A549 (cell line): ENCODE results near the gene ALDH4A1. TPM values are rescaled to one million over a fixed set of nuclear protein-coding genes. Genes with fewer than 3 reads are reported as not detected.

Source experiments
- ATAC-seq, 2 experiments: fragments of 200-7000 bp in 1 of 2; fragments of >200 bp in 1 of 2; cut with Nextera tagmentation in 1 of 2; cut with Tn5 transposase in 1 of 2; 3 replicates each; pipeline versions ENCODE4 v1.8.0 to v1.9.1; 2018 to 2020; ENCODE audit warnings: mild to moderate bottlenecking in 1 of 2, moderate library complexity in 1 of 2
- CTCF ChIA-PET: fragments of 300-600 bp; sonication (Branson Sonifier 250); formaldehyde crosslinking; extraction: SDS; loops from one replicate; lab custom pipeline; 2021; ENCODE audit warnings: antibody characterized with exemption, inconsistent platforms; lab: Yijun Ruan, JAX
- POLR2A ChIA-PET: fragments of 350-600 bp; formaldehyde crosslinking; extraction: SDS; loops from one replicate; lab custom pipeline; 2021; ENCODE audit warnings: antibody characterized with exemption, inconsistent platforms; lab: Yijun Ruan, JAX
- DNase-seq, 2 experiments: peaks; one replicate each; pipeline versions ENCODE4 v3.0.0 to v3.0.0-alpha.2; 2011 to 2016; ENCODE audit warnings: low read depth in 1 of 2, low spot score in 1 of 2
- FAIRE-seq: peaks from 2 replicates; lab custom pipeline; 2011; peaks lifted over from hg19 to GRCh38; lab: Jason Lieb, UNC
- H3K27ac ChIP-seq, 2 experiments: fragments of >200 bp; sonication (Bioruptor Twin); formaldehyde crosslinking; 3 replicates each; pipeline ENCODE4 v1.5.1; 2016 to 2017
- H3K4me1 ChIP-seq: fragments of >200 bp; sonication (Bioruptor Twin); formaldehyde crosslinking; 3 replicates; pipeline ENCODE4 v1.6.1; 2016
- H3K4me2 ChIP-seq: fragments of >200 bp; sonication (Bioruptor Twin); formaldehyde crosslinking; 3 replicates; pipeline ENCODE4 v1.6.1; 2016
- H3K4me3 ChIP-seq: fragments of >200 bp; sonication (Bioruptor Twin); formaldehyde crosslinking; 3 replicates; pipeline ENCODE4 v1.5.1; 2016
- H3K9me3 ChIP-seq: fragments of >200 bp; sonication (Bioruptor Twin); formaldehyde crosslinking; 3 replicates; pipeline ENCODE4 v1.6.1; 2016
- ATOH8 ChIP-seq: fragments of 250-450 bp; sonication (Bioruptor Pico); IDR thresholded peaks from 2 replicates; pipeline ENCODE4 v1.5.0; 2020; ENCODE audit warnings: low read depth, mild to moderate bottlenecking, moderate library complexity
- BCL3 ChIP-seq: fragments of >200 bp; sonication (Bioruptor Twin); formaldehyde crosslinking; IDR thresholded peaks from 3 replicates; pipeline ENCODE4 v1.6.1; 2016
- BHLHE40 ChIP-seq: IDR thresholded peaks from 2 replicates; pipeline ENCODE4 v1.6.1; 2012; ENCODE audit warnings: low read depth, low read length, inconsistent platforms
- CEBPB ChIP-seq, 2 experiments: fragments of >200 bp in 1 of 2; sonication (Bioruptor Twin) in 1 of 2; formaldehyde crosslinking in 1 of 2; IDR thresholded peaks; 2 replicates each; pipeline ENCODE4 v1.6.1; 2012 to 2016
- CHD2 ChIP-seq: fragments of 150-350 bp; IDR thresholded peaks from 2 replicates; pipeline ENCODE4 v1.6.1; 2014; ENCODE audit warnings: low read length; ENCODE audit not compliant: partially characterized antibody
- CTCF ChIP-seq: fragments of >200 bp; sonication (Bioruptor Twin); formaldehyde crosslinking; IDR thresholded peaks from 3 replicates; pipeline ENCODE4 v1.5.1; 2016
- EHMT2 ChIP-seq: fragments of 200-600 bp; sonication (generic); IDR thresholded peaks from 2 replicates; pipeline ENCODE4 v1.6.1; 2016; ENCODE audit warnings: antibody characterized with exemption, low read depth, mild to moderate bottlenecking, moderate library complexity
- HDAC2 ChIP-seq: fragments of 200-600 bp; sonication (generic); IDR thresholded peaks from 2 replicates; pipeline ENCODE4 v1.6.1; 2016
- KDM1A ChIP-seq: fragments of 200-600 bp; sonication (generic); IDR thresholded peaks from 2 replicates; pipeline ENCODE4 v1.6.1; 2016; ENCODE audit warnings: low read depth, mild to moderate bottlenecking
- MAFK ChIP-seq: fragments of 450-650 bp; IDR thresholded peaks from 2 replicates; pipeline ENCODE4 v1.6.1; 2014; ENCODE audit not compliant: partially characterized antibody
- MAZ ChIP-seq: fragments of 150-350 bp; IDR thresholded peaks from 2 replicates; pipeline ENCODE4 v1.6.1; 2014; ENCODE audit warnings: antibody characterized with exemption, low read depth, low read length, borderline replicate concordance
- POLR2AphosphoS2 ChIP-seq: conservative IDR thresholded peaks from 2 replicates; pipeline ENCODE4 v1.6.1; 2012; ENCODE audit warnings: low read length, improper control_type of control experiment, inconsistent platforms
- RARB ChIP-seq: fragments of 250-450 bp; sonication (Bioruptor Pico); IDR thresholded peaks from 2 replicates; pipeline ENCODE4 v1.8.0; 2021; ENCODE audit warnings: mild to moderate bottlenecking, moderate library complexity
- TFCP2L1 ChIP-seq: fragments of 250-450 bp; sonication (Bioruptor Pico); IDR thresholded peaks from 2 replicates; pipeline ENCODE4 v1.5.0; 2021; ENCODE audit warnings: mild to moderate bottlenecking
- USF2 ChIP-seq: fragments of 450-650 bp; IDR thresholded peaks from 2 replicates; pipeline ENCODE4 v1.6.1; 2014; ENCODE audit warnings: antibody characterized with exemption
- WGBS: methylation state at CpG from one replicate; pipeline ENCODE4 v1.1.6; 2017; ENCODE audit errors: missing lambda C conversion rate; 5-methylcytosine and 5-hydroxymethylcytosine counted together
- polyA plus RNA-seq, 4 experiments: library from polyadenylated mRNA; depleted of rRNA in 3 of 4; stranded (reverse); fragments of >200 nt; fragmentation: RNase III in 1 of 4; extraction: RNeasy Plus Mini Kit Qiagen cat#74134 plus additional on column Dnase treatment in 1 of 4; gene quantifications; 2 replicates in 3 of 4; 3 replicates in 1 of 4; pipeline ENCODE4 v1.2.3, GENCODE V29; 2011 to 2017

Gene ALDH4A1
- polyA plus RNA-seq, 2 of the 4 experiments (the other 2 are of a cell fraction): 9.4 to 15.4 TPM

GRCh38 chr1:18856435-18856834, 45.9 kb downstream of the ALDH4A1 start (continued):
- TF ChIP-seq CHD2: no peak
- no peak for TF ChIP-seq CEBPB (IDR thresholded peaks at IDR 0.05)
- TF ChIP-seq KDM1A: no peak

GRCh38 chr1:18855573-18855972, 46.8 kb downstream of the ALDH4A1 start:
- DNase-seq (no peak), FAIRE-seq (no peak), ATAC-seq (peak in 1 of 2 experiments; percentile 37; a peak in 1 of 6 replicates)

GRCh38 chr1:18854331-18855025, 47.9 kb downstream of the ALDH4A1 start:
- H3K4me1 ChIP-seq: no peaks in the 10 kb centered on the region
- 64% methylated on average over 28 of the region's 49 CpGs for WGBS
- FAIRE-seq: no peak

More at GRCh38 chr1:18855573-18855972, 46.8 kb downstream of the ALDH4A1 start:
- Histone ChIP-seq H3K4me1 (no peaks in the 10 kb centered on the region), H3K4me3 (no peak overlapping the region), H3K4me2 (no peak overlapping the region), H3K27ac (no peak overlapping the region), H3K9me3 (no peaks in the 10 kb centered on the region)
- TF ChIP-seq BCL3 (no peak), MAZ (no peak), MAFK (no peak), RARB (no peak)
- POLR2A ChIA-PET: no interaction called here
- CTCF ChIA-PET: interaction anchor here (0.9 to 2.3 kb wide), 2 partner anchors 19 to 258 kb away, joined by 3 to 8 read pairs; no protein-coding TSS in a partner anchor
- WGBS: 25% methylated on average over 6 of the region's 6 CpGs

More at GRCh38 chr1:18854331-18855025, 47.9 kb downstream of the ALDH4A1 start:
- Histone ChIP-seq H3K4me2 (no peak overlapping the region), H3K27ac (no peak overlapping the region), H3K4me3 (no peak overlapping the region), H3K9me3 (no peaks in the 10 kb centered on the region)
- ChIA-PET POLR2A (no interaction called here), CTCF (interaction anchor here (2.3 kb wide), 1 partner anchor 20 kb away, joined by 8 read pairs; no protein-coding TSS in a partner anchor)
- no peak for TF ChIP-seq ATOH8
- no peak for TF ChIP-seq EHMT2
- TF ChIP-seq BCL3: no peak
- no peak for TF ChIP-seq RARB
- no peak for TF ChIP-seq USF2
- TF ChIP-seq BHLHE40: no peak
- no peak for TF ChIP-seq TFCP2L1
- no peak for TF ChIP-seq CTCF
- no peak for TF ChIP-seq POLR2AphosphoS2
- no peak for TF ChIP-seq MAFK
- TF ChIP-seq HDAC2: no peak
- ATAC-seq (no peak), DNase-seq (no peak)
